ENCODE results near the gene CTSV.
"Not testable (repeated sequence)": the region's sequence is repeated elsewhere in the genome, so short reads cannot be mapped to it uniquely, and the experiment has no call there.

- TF ChIP-seq CTCF (IDR thresholded peaks at IDR 0.05); POLR2AphosphoS5 (IDR thresholded peaks at IDR 0.05; ENCODE audit: low read depth, low read length): not testable (repeated sequence)
Observed at GRCh38 chr9:97000139-97000787, 38.7 kb downstream of the CTSV start.

Measured in Panc1 (cell line).